ENCODE data around the gene BUB1B.

- no peak for TF ChIP-seq CTCF (IDR thresholded peaks at IDR 0.05; ENCODE audit: borderline replicate concordance, extremely low read depth, low read length, poor library complexity, severe bottlenecking)
- no peak for TF ChIP-seq EZH2 (IDR thresholded peaks at IDR 0.05; ENCODE audit: borderline replicate concordance, low read depth, low read length, severe bottlenecking)
These were observed 73.9 kb downstream of the BUB1B start for GRCh38 chr15:40234783-40235182.
